Duodenal mucosa (tissue), 2 donors: Measurements from ENCODE around the gene SPATA32.

ENCODE experiments used
- H3K27ac ChIP-seq: one replicate; pipeline ENCODE4 v1.7.0; 2013; ENCODE audit warnings: low read depth, low read length
- H3K27me3 ChIP-seq, 2 donors: one replicate each; pipeline ENCODE4 v1.7.0; 2013; ENCODE audit warnings: low read length in 2 of 2, control low read depth in 1 of 2; ENCODE audit not compliant: insufficient read depth in 2 of 2, control insufficient read depth in 1 of 2
- H3K36me3 ChIP-seq, 2 donors: one replicate each; pipeline ENCODE4 v1.7.0; 2013; ENCODE audit warnings: low read length in 2 of 2, control low read depth in 1 of 2; ENCODE audit not compliant: insufficient read depth in 2 of 2, control insufficient read depth in 1 of 2
- H3K4me1 ChIP-seq, 2 donors: one replicate each; pipeline ENCODE4 v1.7.0; 2013; ENCODE audit warnings: low read length in 2 of 2, control low read depth in 1 of 2; ENCODE audit not compliant: insufficient read depth in 2 of 2, control insufficient read depth in 1 of 2
- H3K4me3 ChIP-seq, 2 donors: one replicate each; pipeline ENCODE4 v1.7.0; 2013; ENCODE audit warnings: low read length in 2 of 2, low read depth in 1 of 2
- H3K9ac ChIP-seq, 2 donors: one replicate each; pipeline ENCODE4 v1.7.0; 2013; ENCODE audit warnings: low read length in 2 of 2, low read depth in 1 of 2
- H3K9me3 ChIP-seq, 2 donors: one replicate each; pipeline ENCODE4 v1.7.0; 2013; ENCODE audit warnings: low read length in 2 of 2, control low read depth in 1 of 2; ENCODE audit not compliant: control insufficient read depth in 1 of 2

SPATA32 gene, protein sequence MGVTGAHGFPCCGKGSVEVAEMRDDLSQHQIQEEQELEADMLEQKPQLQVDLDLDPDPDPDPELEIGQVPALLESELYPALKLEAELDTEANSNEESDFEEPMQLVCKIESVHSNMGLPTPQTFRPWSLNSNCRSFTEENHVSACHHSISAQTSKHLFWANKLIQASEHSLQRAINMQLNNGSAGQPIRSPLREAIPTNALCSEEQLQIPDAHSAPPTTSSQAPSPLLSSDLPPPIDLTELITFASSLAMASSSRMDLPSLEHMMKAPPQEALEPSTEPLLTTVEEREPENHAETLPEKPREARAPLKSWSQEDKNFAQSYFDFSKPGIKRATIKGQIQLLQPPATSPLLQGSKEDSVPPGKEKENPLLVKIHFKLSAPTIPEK

DNA sequence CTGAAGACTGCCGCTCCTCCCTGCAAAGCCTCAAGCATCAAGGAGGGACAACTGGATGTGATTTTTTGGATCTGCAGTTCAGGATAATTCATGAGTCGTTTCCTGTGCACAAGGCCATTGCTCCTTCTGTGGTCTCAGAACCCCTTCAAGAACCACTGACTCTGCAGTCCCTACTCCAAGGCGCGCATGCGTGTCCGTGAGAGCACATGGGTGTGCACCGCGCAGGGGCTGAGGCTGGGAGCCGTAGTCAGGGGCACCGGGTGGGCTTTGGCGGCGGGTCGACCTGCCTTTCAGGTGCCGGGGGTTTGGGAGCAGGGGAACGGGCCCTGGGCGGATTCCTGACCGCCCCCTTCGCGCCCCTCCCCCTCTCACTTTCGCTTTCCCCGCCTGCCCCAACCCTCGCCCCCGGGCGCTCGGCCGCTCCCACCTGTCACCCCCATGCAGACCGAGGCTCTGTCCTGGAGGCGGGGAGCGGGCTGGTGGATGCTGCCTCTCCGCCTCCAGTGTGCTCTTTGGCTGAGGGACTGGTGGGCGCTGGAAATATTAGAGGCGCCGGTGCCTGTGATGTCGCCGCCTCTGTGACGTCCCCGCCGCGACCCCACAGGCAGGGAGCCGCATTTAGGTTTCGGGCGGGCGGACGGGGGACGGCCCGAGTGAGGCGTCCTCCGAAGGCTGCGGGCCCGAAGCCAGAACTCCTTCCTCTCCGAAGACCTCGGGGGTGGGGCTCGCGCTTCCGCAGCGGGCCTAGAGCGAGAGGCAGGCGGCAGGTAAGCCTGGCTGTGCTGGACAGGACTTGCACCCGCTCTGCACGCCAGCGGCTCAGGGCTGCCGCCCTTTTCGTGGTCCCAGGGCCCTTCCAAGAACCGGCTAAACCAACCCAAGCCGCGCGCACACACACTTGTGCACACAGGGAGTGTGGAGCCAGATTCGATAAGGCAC is at the start of gene SPATA32:
Gene SPATA32, minus strand, starts transcription at position 518 of the 939 bp plus-strand sequence. Its CDS starts 78 bp downstream, at position 440.
- Histone ChIP-seq H3K9me3 (no peaks in the 10 kb centered on the region), H3K27ac (no peak within 1 kb of the TSS), H3K36me3 (peaks cover 21 to 31% of the 10 kb centered on the region in 2 donors), H3K4me3 (peak within 1 kb of the TSS; percentile 66 to 74), H3K4me1 (peaks cover 49% of the 10 kb centered on the region in 2 donors), H3K27me3 (no peaks in the 10 kb centered on the region), H3K9ac (peak within 1 kb of the TSS; percentile 55 to 62)

DNA sequence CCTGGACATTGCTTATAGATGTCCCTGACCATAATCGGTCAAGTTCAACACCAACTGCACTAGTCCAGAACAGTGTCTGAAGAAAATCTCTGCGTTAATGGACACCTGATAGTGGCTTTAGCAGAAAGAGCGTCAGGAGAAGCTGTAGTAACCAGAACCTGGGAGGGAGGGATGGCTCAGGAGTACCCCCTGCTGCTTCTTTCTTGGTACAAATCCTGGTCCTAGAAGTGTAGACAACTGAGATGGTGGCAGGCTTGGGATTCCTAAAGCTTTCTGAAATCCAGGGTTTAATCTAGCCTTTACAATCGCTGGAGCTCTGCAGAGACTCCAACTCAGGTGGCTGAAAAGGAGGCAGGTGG is 49.5 kb upstream of the SPATA32 start:
- Histone ChIP-seq H3K36me3 (peaks cover 0 to 4% of the 10 kb centered on the region in 2 donors), H3K9ac (peak overlapping the region; percentile 67 to 77), H3K27ac (peak overlapping the region; percentile 93), H3K4me3 (peak overlapping the region; percentile 51 to 63), H3K4me1 (peaks cover 84 to 87% of the 10 kb centered on the region in 2 donors), H3K9me3 (no peaks in the 10 kb centered on the region), H3K27me3 (no peaks in the 10 kb centered on the region)

DNA sequence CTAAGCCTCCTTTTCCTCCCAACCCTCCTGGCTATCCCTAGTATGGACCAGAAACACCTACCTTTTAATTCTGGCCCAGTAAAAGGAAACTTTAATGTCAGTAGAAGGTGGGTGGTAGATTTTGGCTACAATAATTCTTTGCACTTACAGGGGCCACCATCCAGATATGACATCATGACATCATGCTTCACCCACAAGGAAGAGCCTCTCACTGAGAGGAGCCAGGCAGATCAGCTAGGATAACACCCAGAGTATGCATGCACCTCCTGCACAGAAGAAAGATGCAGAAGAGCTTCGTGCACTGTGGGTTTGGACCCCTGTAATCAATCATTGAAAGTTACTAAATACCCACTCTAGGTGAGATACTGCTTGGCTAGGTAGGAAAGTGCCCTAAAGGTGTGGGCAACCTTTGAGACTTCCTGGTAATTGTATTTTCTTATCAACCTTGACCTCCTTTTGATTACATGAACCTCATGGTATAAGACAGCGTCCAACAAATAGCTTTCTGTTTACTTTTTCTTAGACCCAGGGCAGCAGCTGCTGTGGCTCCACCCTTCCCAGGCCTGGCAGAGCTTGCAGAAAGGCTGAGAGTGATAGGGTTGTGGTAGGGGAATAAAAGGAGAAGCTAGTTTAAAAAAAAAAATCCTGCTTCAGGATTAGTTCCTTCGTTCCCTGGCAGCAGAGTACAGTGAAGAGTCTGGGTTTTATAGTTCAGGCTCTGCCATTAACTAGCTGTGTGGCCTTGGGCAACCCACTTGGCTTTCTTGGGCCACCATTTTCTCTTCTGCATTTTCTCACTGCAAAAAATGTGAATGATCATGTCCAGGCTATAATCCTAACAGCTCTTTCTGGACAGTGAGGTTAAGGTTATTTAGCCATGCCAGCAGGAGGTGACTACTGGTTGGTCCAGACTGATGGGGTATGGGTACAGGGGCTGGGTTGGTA is 48.8 kb upstream of the SPATA32 start:
- H3K27me3 ChIP-seq = no peaks in the 10 kb centered on the region
- peak overlapping the region; percentile 51 to 63 for H3K4me3 ChIP-seq
- peaks cover 0 to 4% of the 10 kb centered on the region in 2 donors for H3K36me3 ChIP-seq
- H3K9ac ChIP-seq = peak overlapping the region; percentile 67 to 77
- peak overlapping the region; percentile 93 for H3K27ac ChIP-seq
- no peaks in the 10 kb centered on the region for H3K9me3 ChIP-seq
- peaks cover 88 to 90% of the 10 kb centered on the region in 2 donors for H3K4me1 ChIP-seq

DNA sequence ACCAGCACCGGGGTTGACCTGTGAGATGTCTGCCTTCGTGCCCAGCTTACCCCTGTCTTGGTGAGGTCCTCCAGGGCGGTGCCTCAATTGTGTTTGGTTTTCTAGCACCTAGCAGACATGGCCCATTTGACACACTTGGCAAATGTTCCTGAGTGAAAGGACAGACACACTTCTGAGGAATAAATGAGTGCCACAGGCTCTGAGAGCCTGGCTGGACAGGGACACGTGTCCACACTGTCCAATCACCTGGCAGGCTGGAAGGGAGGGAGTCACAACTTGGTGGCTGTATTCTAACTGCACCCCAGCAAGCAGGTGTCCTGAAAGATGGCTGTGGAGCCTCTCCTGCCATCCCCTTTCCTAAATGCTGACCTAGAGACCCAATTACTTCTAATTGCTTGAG is 47.5 kb upstream of the SPATA32 start:
- Histone ChIP-seq H3K4me3 (no peak overlapping the region), H3K27ac (no peak overlapping the region), H3K27me3 (no peaks in the 10 kb centered on the region), H3K4me1 (peaks cover 77 to 88% of the 10 kb centered on the region in 2 donors), H3K36me3 (peaks cover 0 to 4% of the 10 kb centered on the region in 2 donors), H3K9ac (no peak overlapping the region), H3K9me3 (no peaks in the 10 kb centered on the region)

DNA sequence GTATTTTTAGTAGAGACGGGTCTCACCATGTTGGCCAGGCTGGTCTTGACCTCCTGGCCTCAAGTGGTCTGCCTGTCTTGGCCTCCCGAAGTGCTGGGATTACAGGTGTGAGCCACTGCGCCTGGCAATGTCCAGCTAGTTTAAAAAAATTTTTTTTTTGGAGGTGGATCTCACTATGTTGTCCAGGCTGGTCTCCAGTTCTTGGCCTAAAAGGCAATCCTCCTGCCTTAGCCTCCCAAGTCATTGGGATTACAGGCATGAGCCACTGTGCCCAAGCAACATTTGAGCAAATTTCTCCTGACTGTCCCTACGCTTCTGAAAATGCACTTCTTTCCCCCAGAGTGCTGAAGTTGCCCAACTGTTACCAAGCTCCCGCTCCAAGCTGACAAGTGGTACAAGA is 46.9 kb upstream of the SPATA32 start:
- no peak overlapping the region for H3K9ac ChIP-seq
- H3K36me3 ChIP-seq = peaks cover 0 to 4% of the 10 kb centered on the region in 2 donors
- no peak overlapping the region for H3K4me3 ChIP-seq
- no peaks in the 10 kb centered on the region for H3K9me3 ChIP-seq
- no peak overlapping the region for H3K27ac ChIP-seq
- no peaks in the 10 kb centered on the region for H3K27me3 ChIP-seq
- peaks cover 72 to 88% of the 10 kb centered on the region in 2 donors for H3K4me1 ChIP-seq

DNA sequence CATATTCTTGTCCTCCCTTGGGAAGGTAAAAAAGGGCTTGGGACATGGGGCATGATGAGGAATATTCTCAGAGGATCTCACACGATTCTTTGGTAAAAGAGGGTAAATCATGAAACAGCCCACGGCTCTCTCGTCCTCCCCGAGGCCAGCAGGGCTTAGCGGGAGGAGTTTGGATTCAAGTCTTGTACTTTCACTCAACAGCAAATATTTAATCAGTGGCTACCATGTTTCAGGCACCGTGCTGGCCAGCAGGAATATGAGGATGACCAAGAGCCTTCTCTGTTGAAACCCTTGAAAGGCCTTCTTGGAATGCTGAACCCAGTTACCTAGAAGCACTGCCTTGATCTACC is 46.1 kb upstream of the SPATA32 start:
- peak overlapping the region; percentile 67 for H3K27ac ChIP-seq
- H3K27me3 ChIP-seq = no peaks in the 10 kb centered on the region
- H3K4me3 ChIP-seq = peak overlapping the region in 1 of 2 donors; percentile 12
- H3K9ac ChIP-seq = peak overlapping the region; percentile 15 to 48
- H3K9me3 ChIP-seq = no peaks in the 10 kb centered on the region
- peaks cover 0 to 4% of the 10 kb centered on the region in 2 donors for H3K36me3 ChIP-seq
- H3K4me1 ChIP-seq = peaks cover 67 to 87% of the 10 kb centered on the region in 2 donors

DNA sequence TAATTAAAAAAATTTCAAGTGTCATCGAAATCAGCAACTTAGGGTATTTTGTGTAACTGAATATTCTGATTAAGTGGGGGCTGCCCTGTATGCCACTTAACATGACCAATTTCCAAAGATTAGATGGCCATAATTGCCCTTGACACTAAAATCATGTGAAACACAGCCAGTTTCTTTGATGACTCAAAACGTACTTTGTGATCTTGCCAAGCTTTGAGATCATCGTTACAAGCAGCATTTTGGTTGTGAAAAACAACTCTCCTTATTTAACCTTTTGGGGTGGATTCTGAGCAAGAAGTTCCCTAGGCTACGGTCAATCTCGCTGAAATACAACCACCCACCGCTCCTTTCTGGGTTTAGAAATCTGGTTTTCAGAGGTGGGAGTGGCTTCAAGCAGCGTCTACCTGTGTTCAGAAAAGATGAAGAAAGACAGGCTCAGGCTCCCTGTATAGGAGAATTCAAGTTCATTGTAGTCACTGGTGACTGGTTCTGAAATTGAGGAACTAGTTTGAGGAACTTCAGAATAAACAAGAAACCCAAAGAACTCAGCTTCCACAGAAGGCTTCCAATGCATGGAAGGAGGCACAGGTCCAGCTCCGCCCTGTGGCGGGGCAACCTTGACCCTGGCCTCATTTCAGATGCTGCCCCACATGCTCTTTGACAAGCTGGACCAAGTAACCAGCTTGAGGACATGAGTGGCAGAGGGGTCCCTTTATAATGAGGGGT is 45.6 kb upstream of the SPATA32 start:
- Histone ChIP-seq H3K27ac (peak overlapping the region; percentile 67), H3K4me3 (peak overlapping the region in 1 of 2 donors; percentile 12), H3K27me3 (no peaks in the 10 kb centered on the region), H3K36me3 (peaks cover 0 to 4% of the 10 kb centered on the region in 2 donors), H3K9me3 (no peaks in the 10 kb centered on the region), H3K9ac (peak overlapping the region; percentile 15 to 48), H3K4me1 (peaks cover 67 to 87% of the 10 kb centered on the region in 2 donors)

DNA sequence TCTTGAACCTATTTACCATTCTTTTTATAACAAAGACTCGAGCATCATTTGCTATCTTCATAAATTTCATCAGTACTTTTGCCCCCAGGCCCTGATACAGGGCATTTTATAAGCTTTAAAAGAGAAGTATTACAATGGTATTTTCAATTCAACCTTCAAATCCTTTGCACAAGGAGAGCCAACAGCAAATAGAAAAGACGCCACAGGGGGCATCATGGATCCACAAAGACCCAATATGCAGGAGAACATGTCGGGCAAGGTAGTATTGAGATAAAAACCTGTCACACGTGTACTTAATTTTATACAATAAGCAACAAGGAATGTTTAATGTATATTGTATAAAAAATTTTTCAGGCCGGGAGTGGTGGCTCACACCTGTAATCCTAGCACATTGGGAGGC is 44.7 kb upstream of the SPATA32 start:
- H3K9ac ChIP-seq = no peak overlapping the region
- no peaks in the 10 kb centered on the region for H3K27me3 ChIP-seq
- no peak overlapping the region for H3K27ac ChIP-seq
- peaks cover 0 to 4% of the 10 kb centered on the region in 2 donors for H3K36me3 ChIP-seq
- H3K4me1 ChIP-seq = peaks cover 64 to 89% of the 10 kb centered on the region in 2 donors
- H3K9me3 ChIP-seq = no peaks in the 10 kb centered on the region
- no peak overlapping the region for H3K4me3 ChIP-seq

DNA sequence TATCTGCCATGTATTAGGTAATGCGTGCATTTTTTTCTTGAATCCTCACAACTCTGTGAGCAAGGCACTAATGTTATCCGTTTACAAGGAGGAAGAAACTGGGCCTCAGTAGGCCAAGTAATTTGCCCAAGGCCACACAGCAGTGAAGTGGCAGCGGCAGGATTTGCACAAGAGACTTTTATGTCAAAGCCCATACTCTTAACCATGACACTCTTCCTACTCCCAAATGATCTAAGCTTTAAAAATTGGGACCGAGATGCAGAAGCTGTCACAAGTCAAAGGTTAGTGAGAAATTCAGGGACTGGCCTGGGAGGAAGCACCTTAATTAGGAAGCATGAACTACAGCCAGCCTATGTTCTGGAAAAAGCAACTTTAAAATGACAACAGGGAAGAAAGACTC is 44.2 kb upstream of the SPATA32 start:
- Histone ChIP-seq H3K4me1 (peaks cover 58 to 85% of the 10 kb centered on the region in 2 donors), H3K9me3 (no peaks in the 10 kb centered on the region), H3K27me3 (no peaks in the 10 kb centered on the region), H3K27ac (no peak overlapping the region), H3K36me3 (peaks cover 0 to 4% of the 10 kb centered on the region in 2 donors), H3K9ac (no peak overlapping the region), H3K4me3 (no peak overlapping the region)
